GM19455 (cell line): ENCODE results near the gene GSTA1.
A peak's percentile ranks its signal among the peaks of the same experiment; 100 is the strongest.
"Not testable (repeated sequence)": the region's sequence is repeated elsewhere in the genome, so short reads cannot be mapped to it uniquely, and the experiment has no call there.

Experiments used
- ATAC-seq: cut with Tn5 transposase; IDR thresholded peaks from one replicate; pipeline ENCODE4 v1.9.1; 2021; ENCODE audit not compliant: unreplicated experiment

Gene GSTA1

DNA sequence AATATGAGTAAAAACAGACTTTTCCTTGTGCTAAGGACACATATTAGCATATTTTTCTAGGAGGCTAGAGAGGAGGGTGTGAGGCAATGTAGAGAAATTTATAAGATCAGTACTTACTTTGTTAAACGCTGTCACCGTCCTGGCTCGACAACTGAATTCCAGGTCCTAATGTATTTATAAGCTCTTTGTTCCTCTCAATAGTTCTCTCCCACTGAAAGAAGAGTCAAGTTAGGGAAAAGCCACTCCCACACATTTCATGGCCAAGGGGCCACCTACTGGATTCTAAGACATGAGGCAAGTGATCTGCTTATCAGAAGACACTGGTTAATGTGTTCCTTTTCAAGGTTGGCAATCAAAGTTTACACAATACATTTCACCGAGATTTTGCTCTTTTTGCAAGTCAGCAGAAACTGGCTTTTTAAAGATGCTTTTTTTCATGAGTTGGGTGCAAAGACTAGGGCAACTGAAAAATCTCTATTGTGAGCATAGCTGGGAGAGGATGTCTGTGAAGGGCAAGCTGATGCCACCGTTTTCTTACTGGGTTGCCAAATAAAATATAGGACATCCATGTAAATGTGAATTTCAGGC is at the start of gene GSTA1:
TSS of gene GSTA1 (minus strand) at position 149 of the 588 bp plus-strand sequence. CDS start 4,549 bp downstream, outside the sequence.
- ATAC-seq: not testable (repeated sequence)

DNA sequence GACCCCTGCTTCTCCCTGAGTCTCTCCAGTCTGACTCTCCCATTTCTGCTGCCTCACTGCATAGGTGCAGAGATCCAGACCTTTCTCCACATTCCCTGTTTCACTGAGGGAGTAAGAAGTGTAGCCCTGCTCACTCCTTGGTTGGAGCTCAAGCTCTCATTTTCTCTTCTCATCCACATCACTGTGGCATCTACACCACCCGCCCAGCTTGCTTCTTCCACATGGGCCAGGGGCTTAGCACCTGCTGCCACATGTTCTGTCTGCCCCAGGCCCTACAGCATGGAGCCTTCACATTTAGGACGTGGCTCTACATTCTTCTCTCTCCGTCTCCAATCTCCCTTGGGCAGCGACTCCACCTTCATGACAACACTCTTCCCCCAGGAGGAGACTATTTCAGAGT is 45.5 kb upstream of the GSTA1 start:
- no peak for ATAC-seq

DNA sequence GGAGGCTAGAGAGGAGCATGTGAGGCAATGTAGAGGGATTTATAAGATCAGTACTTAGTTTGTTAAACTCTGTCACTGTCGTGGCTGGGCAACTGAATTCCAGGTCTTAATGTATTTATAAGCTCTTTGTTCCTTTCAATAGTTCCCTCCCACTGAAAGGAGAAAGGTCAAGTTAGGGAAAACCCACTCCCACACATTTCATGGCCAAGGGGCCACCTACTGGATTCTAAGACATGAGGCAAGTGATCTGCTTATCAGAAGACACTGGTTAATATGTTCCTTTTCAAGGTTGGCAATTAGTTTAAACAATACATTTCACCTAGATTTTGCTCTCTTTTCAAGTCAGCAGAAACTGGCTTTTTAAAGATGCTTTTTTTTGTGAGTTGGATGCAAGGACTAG is 42.4 kb upstream of the GSTA1 start:
- no peak for ATAC-seq

DNA sequence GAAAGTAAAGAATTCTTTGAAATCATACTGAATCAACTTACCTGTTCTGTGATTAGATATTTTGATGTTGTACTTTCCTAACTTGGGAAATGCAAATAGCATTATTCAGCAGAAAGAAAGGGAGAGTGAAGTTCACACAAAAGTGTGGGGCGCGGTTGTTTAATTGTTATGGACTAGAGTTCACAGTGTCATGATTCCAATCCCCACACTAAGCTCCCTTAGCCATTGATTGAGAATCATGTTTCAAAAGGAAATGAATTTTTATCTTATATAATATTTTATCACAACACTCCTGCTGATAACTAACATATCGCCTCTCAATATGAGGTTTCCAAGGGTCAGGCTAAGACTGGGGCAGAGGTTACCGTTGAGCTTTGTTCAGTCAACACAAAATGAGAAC is 40.0 kb upstream of the GSTA1 start:
- no peak for ATAC-seq

- ATAC-seq: no peak
Measured at GRCh38 chr6:52840763-52841585, 37.4 kb upstream of the GSTA1 start, which contains the start of gene GSTA5. GSTA5 (minus strand) TSS chr6:52840813.

DNA sequence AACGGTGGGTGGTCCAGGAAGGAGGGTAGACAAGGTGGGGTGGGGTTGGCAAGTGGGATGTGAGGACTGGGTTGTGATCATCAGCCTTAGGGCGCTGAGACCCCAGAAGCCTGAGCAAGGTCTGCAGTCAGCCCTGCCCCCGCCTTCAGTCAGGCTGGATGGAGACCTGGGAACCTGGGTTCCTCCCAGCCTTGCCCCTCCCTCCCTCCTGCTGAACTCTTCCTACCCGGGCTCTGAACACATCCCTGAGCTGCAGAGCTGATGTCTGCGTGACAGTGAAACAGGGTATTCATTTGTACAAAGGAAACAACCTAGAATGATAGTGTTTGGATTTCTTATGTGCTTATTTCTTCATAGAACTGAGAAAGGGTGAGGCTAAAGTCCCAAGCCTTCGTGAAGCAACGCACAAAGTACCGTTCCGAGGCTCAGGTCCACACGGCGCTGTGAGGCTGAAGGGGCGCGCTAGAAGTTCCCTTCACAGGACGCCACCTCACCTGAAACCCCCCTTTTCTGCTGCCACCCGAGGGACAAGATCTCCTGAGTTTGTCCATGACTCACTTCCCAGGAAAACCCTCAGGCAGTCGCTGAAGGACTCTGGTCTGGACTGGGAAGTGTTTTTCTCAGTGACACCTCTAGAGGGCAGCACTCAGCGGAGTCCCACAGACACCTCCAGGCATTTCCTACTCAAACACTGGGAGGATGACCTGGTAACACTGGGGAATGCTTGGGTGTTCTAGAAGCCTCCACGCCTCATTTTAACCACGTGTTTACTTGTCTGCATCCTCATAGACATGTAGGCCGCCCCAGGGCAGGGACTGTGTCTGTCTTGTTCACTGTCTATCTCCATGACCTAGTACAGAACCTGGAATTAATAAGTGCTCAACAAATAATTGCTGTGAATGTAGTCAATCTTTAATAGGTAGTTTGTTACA is 35.8 kb upstream of the GSTA1 start:
- peak; percentile 79 for ATAC-seq

DNA sequence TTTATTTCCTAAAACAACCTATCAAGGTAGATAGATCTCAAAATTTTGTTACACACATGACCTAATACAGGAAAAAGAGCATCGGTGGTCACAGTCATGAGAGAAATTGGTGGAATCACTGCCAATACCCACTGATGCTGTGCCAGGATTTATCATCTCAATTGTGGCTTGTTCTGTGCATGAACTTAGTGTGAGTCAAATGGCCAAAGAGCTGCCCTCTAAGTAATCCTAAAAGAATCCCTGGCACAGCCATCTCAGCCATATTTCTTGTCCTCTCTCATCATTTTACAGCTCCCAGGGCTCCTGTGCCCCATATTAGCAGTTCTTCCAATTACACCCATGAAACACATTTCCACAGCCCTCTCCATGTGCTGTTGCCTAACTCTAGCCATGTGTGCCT is 30.9 kb upstream of the GSTA1 start:
- no peak for ATAC-seq

- not testable (repeated sequence) for ATAC-seq
Measured at GRCh38 chr6:52830869-52831268, 27.3 kb upstream of the GSTA1 start.

DNA sequence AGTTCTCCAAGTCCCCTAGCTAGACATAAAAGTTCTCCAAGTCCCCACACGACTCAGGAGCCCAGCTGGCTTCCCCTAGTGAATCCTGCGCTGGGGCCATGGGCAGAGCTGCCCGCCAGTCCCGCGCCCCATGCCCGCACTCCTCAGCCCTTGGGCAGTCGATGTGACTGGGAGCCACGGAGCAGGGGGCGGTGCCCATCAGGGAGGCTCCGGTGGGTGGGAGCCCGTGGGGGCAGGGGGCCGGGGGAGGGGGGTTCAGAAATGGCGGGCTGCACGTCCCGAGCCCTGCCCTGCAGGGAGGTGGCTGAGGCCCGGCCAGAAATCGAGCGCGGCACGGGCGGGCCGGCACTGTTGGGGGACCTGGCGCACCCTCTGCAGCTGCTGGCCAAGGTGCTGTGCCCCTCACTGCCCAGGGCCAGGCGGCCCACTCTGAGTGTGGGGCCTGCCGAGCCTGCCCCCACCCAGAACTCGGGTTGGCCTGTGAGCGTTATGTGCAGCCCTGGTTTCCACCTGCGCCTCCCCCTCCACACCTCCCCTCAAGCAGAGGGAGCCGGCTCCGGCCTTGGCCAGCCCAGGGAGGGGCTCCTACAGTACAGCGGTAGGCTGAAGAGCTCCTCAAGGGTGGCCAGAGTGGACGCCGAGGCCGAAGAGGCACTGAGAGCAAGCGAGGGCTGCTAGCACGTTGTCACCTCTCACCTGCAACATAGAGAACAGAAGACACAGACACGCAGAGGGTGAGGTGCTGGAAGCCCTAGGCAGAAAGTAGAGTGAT is 25.6 kb upstream of the GSTA1 start:
- no peak for ATAC-seq

GRCh38 chr6:52828621-52829020 is 25.0 kb upstream of the GSTA1 start:
- ATAC-seq: not testable (repeated sequence)

GRCh38 chr6:52827073-52827783 is 23.6 kb upstream of the GSTA1 start:
- not testable (repeated sequence) for ATAC-seq

DNA sequence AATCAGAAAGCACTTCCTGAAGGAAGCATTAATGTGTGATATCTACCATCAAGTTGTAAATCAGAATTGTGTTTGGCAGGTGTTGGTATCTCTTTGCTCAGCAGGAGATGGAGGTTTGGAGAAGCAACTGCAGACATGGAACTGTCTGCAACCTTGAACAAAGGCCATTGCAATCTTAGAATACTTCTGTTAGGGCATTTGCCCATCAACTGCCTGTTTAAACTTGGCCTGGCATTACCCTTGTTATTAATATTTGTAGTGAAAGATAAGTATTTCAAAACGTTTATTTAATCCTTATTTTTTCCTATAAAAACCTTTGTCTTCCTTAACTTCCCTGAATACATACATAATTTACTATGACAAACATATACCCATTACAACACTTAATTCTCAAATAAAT is 22.9 kb upstream of the GSTA1 start:
- ATAC-seq: no peak

GRCh38 chr6:52825900-52826459 is 22.4 kb upstream of the GSTA1 start:
- ATAC-seq: not testable (repeated sequence)

DNA sequence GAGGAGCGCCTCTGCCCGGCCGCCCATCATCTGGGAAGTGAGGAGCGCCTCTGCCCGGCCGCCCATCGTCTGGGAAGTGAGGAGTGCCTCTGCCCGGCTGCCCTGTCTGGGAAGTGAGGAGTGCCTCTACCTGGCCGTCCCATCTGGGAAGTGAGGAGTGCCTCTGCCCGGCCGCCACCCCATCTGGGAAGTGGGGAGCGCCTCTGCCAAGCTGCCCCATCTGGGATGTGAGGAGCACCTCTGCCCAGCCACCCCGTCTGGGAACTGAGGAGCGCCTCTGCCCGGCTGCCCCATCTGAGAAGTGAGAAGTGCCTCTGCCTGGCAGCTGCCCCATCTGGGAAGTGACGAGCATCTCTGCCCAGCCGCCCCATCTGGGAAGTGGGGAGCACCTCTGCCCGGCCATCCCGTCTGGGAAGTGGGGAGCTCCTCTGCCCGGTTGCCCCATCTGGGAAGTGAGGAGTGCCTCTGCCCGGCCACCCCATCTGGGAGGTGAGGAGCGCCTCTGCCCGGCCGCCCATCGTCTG is 21.7 kb upstream of the GSTA1 start:
- not testable (repeated sequence) for ATAC-seq

- ATAC-seq: no peak
Measured at GRCh38 chr6:52821842-52822241, 18.2 kb upstream of the GSTA1 start.

- ATAC-seq: no peak
Measured at GRCh38 chr6:52820198-52820597, 16.6 kb upstream of the GSTA1 start.

- peak; percentile 91 for ATAC-seq
Measured at GRCh38 chr6:52815167-52816092, 11.8 kb upstream of the GSTA1 start.

- not testable (repeated sequence) for ATAC-seq
Measured at GRCh38 chr6:52814545-52814944, 10.9 kb upstream of the GSTA1 start.
